HepG2 (cell line): ENCODE results near the gene FBXO9. TPM values are rescaled to one million over a fixed set of nuclear protein-coding genes. Genes with fewer than 3 reads are reported as not detected.
A peak's percentile ranks its signal among the peaks of the same experiment; 100 is the strongest.

Experiments used
- AKAP8 ChIP-seq: sonication (generic); formaldehyde crosslinking; IDR thresholded peaks from 2 replicates; pipeline ENCODE4 v1.5.1; 2020; ENCODE audit warnings: mild to moderate bottlenecking, missing genetic modification reagents
- ASH2L ChIP-seq: fragments of 300-600, 200-600 bp; sonication (generic); IDR thresholded peaks from 2 replicates; pipeline ENCODE4 v1.7.0; 2017; ENCODE audit warnings: low read depth, mild to moderate bottlenecking, moderate library complexity, mixed read lengths, low read length; ENCODE audit not compliant: insufficient read length
- BCLAF1 ChIP-seq: fragments of 450-650 bp; IDR thresholded peaks from 2 replicates; pipeline ENCODE4 v1.6.1; 2017; ENCODE audit warnings: mild to moderate bottlenecking
- EED ChIP-seq: sonication (generic); formaldehyde crosslinking; IDR thresholded peaks from 2 replicates; pipeline ENCODE4 v1.5.0; 2020; ENCODE audit warnings: mild to moderate bottlenecking, missing genetic modification reagents
- HCFC1 ChIP-seq: fragments of 150-350 bp; IDR thresholded peaks from 2 replicates; pipeline ENCODE4 v1.6.1; 2014; ENCODE audit warnings: low read depth, low read length
- ISX ChIP-seq: sonication (generic); formaldehyde crosslinking; conservative IDR thresholded peaks from 2 replicates; pipeline ENCODE4 v1.5.0; 2020; ENCODE audit warnings: missing genetic modification reagents
- KLF13 ChIP-seq: sonication (generic); formaldehyde crosslinking; IDR thresholded peaks from 2 replicates; pipeline ENCODE4 v1.4.0; 2020; ENCODE audit warnings: mild to moderate bottlenecking, missing genetic modification reagents
- MATR3 ChIP-seq: sonication (generic); formaldehyde crosslinking; IDR thresholded peaks from 2 replicates; pipeline ENCODE4 v1.4.0; 2020; ENCODE audit warnings: missing genetic modification reagents
- SOX6 ChIP-seq, 2 experiments: fragments of 450-650 bp in 1 of 2; sonication (generic) in 1 of 2; formaldehyde crosslinking in 1 of 2; IDR thresholded peaks; 2 replicates each; pipeline versions ENCODE4 v1.4.0 to v1.6.1; 2017 to 2020; ENCODE audit warnings: antibody characterized with exemption in 1 of 2, mild to moderate bottlenecking in 1 of 2, missing genetic modification reagents in 1 of 2
- THAP9 ChIP-seq: sonication (generic); formaldehyde crosslinking; IDR thresholded peaks from 2 replicates; pipeline ENCODE4; 2020; ENCODE audit warnings: missing genetic modification reagents, mild to moderate bottlenecking, borderline replicate concordance
- THRA ChIP-seq: sonication (generic); formaldehyde crosslinking; IDR thresholded peaks from 2 replicates; pipeline ENCODE4 v1.4.0; 2020; ENCODE audit warnings: missing genetic modification reagents, borderline replicate concordance
- ZBTB2 ChIP-seq: sonication (generic); formaldehyde crosslinking; IDR thresholded peaks from 2 replicates; pipeline ENCODE4 v1.8.0; 2022; ENCODE audit warnings: low read depth, missing genetic modification reagents
- ZNF17 ChIP-seq: sonication (generic); formaldehyde crosslinking; IDR thresholded peaks from 2 replicates; pipeline ENCODE4 v1.5.0; 2020; ENCODE audit warnings: mild to moderate bottlenecking, missing genetic modification reagents
- ZNF225 ChIP-seq: sonication (generic); formaldehyde crosslinking; IDR thresholded peaks from 2 replicates; pipeline ENCODE4 v1.4.0; 2020; ENCODE audit warnings: mild to moderate bottlenecking, missing genetic modification reagents
- ZNF317 ChIP-seq: sonication (generic); formaldehyde crosslinking; IDR thresholded peaks from 2 replicates; pipeline ENCODE4 v1.5.0; 2020; ENCODE audit warnings: mild to moderate bottlenecking, missing genetic modification reagents
- ZNF800 ChIP-seq: sonication (generic); formaldehyde crosslinking; IDR thresholded peaks from 2 replicates; pipeline ENCODE4 v1.4.0; 2020; ENCODE audit warnings: missing genetic modification reagents
- ZZZ3 ChIP-seq: sonication (generic); formaldehyde crosslinking; IDR thresholded peaks from 2 replicates; pipeline ENCODE4 v1.4.0; 2020; ENCODE audit warnings: missing genetic modification reagents, mild to moderate bottlenecking, borderline replicate concordance
- polyA plus RNA-seq, 8 experiments: library from polyadenylated mRNA; depleted of rRNA in 3 of 8; stranded (reverse) in 7 of 8; unstranded in 1 of 8; fragments of >200 nt; fragmentation: Illumina TruSeq in 4 of 8; extraction: Trizol in 4 of 8; gene quantifications; 2 replicates each; pipeline versions ENCODE4 v1.2.1 to v1.2.3, GENCODE V29; 2011 to 2016; ENCODE audit warnings: low read depth in 4 of 8, missing spikeins in 1 of 8, mixed read lengths in 1 of 8; ENCODE audit not compliant: insufficient read depth in 1 of 8
- total RNA-seq, 5 experiments: library from RNA; depleted of rRNA; stranded (reverse); fragments of >200 nt; fragmentation: Illumina TruSeq; extraction: Trizol; gene quantifications; 2 replicates each; pipeline ENCODE4 v1.2.3, GENCODE V29; 2016; ENCODE audit warnings: low read depth in 1 of 5

Gene FBXO9
- total and polyA plus RNA-seq, 2 of the 13 experiments (the other 11 are each of a cell fraction or from before 2014, with no cell fraction given): 64.3 to 98.4 TPM

- TF ChIP-seq ASH2L (peak; percentile 4), HCFC1 (no peak), BCLAF1 (no peak), SOX6 (IDR thresholded peaks at IDR 0.05) (no peak), SOX6 (CRISPR knock-in tag; IDR thresholded peaks at IDR 0.05) (0 out of 2 replicates have a peak, but pooled peaks have one; percentile 13), THAP9 (CRISPR knock-in tag) (no peak), ZBTB2 (CRISPR knock-in tag) (no peak), ZNF317 (CRISPR knock-in tag) (no peak), EED (CRISPR knock-in tag) (no peak), ISX (CRISPR knock-in tag) (no peak), ZNF800 (CRISPR knock-in tag) (no peak), ZNF225 (CRISPR knock-in tag) (no peak), ZZZ3 (no peak), KLF13 (CRISPR knock-in tag) (no peak), THRA (no peak), AKAP8 (no peak), ZNF17 (no peak), MATR3 (CRISPR knock-in tag) (no peak)
These were observed 9.3 kb upstream of the FBXO9 start (continued) for GRCh38 chr6:53055873-53056272.
